HG03354 (cell line): ENCODE data around the gene WNK4.
"Not testable (repeated sequence)": the region's sequence is repeated elsewhere in the genome, so short reads cannot be mapped to it uniquely, and the experiment has no call there.

Experiments
- ATAC-seq: cut with Tn5 transposase; IDR thresholded peaks from one replicate; pipeline ENCODE4 v1.9.1; 2021; ENCODE audit warnings: mild to moderate bottlenecking; ENCODE audit not compliant: unreplicated experiment, poor library complexity, severe bottlenecking

The WNK4 gene

DNA sequence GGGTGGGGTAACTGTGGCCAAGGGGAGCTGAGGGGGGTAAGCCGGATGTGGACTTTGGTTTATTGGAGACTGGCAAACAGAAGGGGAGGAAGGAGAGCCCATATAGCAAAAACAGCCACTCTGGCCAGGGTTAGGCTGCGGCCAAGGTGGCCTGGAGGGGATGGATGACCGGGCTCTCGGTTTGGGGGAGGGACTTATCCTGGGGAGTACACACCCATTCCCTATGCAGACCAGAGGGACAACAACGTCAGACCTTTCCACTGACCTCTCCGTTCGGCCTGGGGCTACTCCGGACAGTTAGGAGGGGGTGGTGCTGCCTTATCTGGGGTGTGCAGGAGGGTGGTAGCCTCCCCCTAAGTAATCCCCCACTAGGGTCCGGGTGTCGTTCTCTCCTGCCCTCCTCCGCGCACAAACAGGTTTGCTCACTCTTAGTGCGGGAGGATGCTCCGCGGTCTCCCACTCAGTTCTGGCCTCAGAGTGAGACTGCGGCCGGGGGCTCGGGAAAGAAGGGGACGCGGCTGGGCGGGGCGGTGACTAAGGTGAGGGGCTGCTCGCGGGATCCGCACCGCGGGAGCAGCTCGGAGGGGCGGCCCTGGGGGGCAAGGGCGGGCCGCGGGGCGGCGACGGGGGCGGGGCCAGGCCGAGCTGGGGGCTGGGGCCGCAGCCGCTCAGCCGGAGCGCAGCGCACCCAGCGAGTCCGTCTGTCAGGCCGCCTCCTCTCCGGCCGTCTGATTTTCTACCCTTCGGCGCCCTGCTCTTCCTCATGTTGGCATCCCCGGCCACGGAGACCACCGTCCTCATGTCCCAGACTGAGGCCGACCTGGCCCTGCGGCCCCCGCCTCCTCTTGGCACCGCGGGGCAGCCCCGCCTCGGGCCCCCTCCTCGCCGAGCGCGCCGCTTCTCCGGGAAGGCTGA, at the start of gene WNK4:
TSS of gene WNK4 (plus strand) at position 675 of the 915 bp plus-strand sequence. CDS start at position 764, 89 bp downstream.
- ATAC-seq: no peak

DNA sequence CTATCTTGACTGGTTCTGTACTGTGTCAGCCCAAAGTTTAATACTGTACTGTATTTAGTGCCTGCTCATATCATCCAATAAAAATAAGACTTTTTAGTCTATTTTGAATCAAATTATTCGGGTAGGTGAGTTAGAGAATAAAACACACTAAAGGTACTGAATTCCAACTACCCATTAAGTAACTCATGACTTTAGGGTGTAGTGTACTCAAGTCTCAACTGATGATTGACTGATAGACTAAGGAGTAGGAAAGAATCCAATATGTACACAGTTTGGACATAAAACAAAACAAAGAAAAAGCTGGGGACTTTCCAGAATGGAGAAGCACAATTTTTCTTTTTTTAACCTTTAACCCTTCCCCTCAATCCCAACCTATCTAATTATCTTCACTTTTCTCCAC, 39.7 kb upstream of the WNK4 start:
- no peak for ATAC-seq

DNA sequence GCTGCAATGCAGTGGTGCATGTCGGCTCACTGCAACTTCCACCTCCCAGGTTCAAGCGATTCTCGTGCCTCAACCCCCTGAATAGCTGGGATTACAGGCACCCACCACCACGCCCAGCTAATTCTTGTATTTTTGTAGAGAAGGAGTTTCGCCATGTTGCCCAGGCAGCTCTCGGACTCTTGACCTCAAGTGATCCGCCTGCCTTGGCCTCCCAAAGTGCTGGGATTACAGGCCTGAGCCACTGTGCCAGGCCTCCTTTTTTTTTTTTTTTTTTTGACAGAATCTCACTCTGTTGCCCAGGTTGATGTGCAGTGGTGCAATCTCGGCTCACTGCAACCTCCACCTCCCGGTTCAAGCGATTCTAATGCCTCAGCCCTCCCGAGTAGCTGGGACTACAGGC, 37.5 kb upstream of the WNK4 start:
- not testable (repeated sequence) for ATAC-seq

DNA sequence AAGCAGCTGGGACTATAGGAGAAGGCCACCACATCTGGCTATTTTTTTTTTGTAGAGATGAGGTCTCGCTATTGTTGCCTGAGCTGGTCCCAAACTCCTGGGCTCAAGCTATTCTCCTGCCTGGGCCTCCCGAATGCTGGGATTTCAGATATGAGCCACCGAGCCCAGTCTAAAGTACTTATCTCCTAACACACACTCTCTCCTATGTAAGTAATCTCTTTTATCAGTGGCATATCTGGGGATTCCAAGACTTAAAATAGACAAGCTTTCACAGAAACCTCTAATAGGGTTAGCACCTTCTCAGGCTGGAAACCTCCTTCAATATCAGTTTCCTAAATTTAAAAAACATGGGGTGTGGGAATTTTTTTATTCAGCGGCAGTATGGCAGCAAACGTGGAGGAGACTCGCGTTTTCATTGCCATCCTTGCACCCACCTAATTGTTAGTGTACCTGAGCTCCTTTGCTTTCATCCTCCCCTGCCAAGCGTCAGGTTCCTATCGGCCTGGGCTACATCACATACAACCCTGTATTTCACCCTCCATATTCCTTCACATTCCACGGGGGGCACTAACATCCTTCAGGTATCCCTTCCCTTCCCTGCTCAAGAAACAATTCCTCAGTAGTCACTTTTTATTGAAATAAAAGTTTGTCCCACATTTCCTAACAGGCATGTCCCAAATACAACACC, 36.7 kb upstream of the WNK4 start:
- ATAC-seq: no peak

DNA sequence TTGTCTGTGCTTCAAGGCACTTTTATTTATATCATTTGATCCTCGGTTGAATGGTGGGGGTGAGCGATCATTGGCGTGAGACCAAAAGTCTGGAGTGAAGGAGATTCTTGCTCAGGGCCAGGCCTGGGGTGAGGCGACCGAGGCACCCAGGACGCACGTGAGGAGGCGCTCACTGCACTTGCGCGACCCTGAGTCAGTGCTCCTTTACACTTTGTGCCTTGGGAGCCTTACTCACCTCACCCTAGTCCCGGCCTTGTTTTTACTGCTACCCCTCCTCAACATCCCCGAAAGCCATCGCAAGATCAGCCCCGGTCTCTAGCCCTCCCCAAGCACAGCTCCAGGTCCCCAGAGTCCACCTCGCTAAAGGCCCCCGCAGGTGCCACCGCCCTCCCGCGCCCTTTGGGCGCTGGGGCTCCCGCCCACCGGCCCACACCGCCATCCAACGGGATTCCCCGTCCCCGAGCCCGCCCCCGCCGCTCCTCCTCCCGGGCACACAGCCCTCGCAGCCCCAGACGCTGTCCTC, 36.1 kb upstream of the WNK4 start:
- peak; percentile 55 for ATAC-seq

DNA sequence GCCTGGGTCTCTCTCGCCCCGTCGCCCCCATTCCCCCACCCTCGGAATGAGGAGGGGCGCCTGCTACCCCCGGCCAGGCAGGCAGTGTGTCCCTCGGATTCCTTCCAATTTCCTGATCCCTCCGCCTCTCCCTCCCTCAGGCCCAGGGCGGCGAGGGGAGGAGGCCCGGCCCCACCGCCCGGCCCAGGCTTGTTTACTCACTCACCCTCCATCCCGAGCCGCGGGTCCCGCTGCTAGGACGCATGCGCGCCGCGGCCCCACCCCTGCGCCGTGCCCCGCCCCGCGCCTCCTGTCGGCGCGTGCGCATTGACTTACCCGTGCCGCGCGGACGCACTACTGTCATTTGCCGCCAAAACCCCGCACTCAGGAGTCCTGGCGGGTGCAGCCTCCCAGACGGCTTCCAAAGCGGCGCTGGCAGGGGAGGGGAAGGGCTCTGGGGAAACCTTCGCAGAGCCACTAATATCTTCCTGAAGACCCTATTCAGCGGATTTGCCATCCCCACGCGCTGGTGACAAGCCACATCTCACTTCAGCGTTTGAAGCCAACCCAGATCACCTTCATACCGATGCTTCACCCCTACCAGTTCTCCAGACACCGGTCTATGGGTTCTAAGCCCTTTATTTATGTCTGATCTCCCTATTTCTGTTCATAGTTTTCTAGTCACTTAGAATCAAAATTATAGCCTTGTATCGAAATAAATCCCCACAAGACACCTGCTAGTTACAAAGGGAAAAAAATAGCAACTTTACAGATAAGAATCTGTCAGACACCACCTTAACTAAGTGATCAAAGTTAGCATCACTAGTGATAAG, 35.4 kb upstream of the WNK4 start, which contains the start of gene EZH1:
TSS of gene EZH1 (minus strand) at position 235 of the 812 bp plus-strand sequence. CDS start 16,099 bp downstream, outside the sequence.
- peak; percentile 85 for ATAC-seq

DNA sequence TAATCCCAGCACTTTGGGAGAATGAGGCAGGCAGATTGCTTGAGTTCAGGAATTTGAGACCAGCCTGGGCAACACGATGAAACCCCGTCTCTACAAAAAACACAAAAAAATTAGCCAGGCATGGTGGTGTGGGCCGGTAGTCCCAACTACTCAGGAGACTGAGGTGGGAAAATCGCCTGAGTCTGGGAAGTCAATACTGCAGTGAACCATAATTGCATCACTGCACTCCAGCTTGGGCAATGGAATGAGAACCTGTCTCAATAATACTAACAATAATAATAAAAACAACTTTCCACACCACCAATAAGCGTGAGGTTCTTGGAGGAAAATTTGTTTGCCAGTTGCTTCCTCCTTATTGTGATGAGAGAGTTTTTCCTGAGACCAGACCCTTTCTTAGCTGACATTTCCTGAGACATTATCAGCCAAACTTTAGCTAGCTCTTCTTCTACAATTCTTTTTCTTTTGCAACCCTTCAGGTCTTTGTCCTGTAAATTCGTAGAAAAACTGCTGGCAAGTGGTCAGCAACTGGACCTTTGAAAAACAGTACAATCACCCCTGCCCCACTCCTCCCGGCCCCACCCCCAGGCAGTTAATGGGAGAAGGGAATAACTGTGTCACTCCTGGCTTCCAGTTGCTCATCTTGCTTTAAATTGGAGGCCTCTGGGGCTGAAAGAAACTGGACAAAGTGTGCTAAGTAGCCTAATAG, 32.1 kb upstream of the WNK4 start:
- no peak for ATAC-seq

DNA sequence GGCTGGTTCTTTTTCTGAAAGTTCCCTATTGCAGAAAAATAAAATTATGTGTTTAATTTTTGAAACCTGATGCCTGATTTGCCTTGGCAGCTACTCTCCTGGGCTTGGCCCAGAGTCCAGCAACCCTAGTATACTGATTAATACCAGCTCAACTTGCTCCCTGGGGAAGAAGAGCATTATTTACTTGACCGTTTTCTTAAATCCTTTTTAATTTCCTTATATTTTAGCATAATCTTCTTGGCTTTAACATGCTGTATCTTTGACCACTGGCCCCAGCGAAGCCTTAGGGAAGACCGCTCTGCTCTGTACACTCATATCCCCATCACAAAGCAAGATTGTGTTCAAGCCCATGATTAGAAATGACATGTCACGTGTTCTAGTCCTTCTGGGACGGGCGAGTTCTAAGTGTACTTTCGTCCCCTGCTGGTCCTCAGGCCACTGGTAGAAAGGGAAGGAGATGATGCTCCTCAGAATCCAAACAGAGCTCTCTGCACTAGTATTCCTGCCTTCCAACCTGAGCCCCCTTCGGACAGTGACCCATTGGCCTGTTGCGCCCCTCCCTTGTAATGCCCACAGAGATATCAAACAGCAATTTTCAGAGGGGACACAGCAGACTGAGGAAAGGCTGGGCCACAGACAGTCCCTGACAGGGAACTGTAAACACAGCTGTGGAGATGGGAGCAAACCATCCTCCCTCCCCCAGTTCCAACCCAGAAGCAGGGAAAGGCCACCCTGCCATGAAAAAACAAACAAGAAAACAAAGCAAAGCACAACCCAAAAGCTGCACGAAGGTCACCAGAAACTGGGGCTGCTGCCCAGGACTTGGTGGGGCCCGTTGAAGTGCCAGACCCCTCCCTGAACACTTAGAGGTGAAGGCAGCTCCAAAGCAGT, 31.3 kb upstream of the WNK4 start:
- ATAC-seq: no peak

DNA sequence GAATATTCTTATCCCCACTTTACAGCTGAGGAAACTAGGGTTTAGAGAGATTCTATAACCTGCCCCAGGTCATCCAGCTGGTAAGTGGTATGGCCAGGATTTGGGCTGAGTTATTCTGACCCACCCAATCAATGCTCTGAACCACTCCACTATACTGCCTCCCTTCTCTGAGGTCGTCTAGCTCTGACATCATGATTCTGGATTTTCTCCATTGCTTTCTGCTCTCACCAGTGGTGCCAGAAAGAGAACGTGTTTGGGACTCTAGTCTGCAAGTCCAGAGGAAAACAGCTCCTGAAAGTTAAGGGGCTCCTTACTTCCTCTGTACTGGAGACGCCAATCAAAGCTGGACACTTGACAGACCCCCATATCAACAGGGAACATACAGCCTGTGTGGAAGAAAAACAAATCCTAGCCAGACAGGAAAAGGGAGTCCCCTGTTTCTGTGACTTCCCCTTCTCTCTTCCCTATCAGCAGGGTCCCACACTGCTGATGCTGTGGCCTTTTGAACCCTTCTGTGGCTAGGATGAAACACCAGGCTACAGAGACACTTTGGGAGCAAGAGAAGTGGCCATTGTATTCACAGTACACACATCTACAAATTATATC, 29.6 kb upstream of the WNK4 start:
- no peak for ATAC-seq

DNA sequence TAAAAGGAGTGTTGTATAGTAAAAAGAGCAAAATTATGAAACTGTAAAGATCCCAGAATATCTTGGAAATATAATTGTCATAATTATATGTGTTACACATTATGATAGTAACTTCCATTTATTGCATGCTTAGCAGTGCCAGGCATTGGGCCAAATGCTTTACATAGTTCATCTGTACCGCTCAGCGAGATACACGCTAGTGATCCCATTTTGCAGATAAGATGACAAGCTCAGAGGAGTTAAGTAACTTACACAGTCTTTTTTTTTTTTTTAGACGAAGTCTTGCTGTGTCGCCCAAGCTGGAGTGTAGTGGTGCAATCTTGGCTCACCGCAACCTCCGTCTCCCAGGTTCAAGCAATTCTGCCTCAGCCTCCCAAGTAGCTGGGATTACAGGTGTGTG, 28.8 kb upstream of the WNK4 start:
- no peak for ATAC-seq

DNA sequence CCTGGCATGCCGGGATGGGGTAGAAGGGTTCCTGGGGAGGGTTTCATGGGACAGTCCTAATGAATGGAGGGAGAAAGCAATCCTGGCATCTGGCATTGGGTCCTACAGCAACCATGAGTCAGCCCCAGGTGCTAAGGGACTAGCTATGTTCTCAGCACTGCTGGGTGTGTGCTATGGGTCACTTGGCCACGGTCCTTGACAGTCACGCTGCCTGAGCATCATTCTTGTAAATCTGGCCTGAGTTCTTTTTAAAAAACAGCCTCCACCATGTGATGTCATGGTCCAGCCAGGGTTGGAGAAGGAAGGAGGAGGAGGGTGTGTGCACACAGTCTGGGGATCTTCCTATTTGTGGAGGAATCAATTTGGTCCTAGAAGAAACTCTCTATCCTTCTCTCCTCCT, 25.6 kb upstream of the WNK4 start:
- ATAC-seq: no peak

DNA sequence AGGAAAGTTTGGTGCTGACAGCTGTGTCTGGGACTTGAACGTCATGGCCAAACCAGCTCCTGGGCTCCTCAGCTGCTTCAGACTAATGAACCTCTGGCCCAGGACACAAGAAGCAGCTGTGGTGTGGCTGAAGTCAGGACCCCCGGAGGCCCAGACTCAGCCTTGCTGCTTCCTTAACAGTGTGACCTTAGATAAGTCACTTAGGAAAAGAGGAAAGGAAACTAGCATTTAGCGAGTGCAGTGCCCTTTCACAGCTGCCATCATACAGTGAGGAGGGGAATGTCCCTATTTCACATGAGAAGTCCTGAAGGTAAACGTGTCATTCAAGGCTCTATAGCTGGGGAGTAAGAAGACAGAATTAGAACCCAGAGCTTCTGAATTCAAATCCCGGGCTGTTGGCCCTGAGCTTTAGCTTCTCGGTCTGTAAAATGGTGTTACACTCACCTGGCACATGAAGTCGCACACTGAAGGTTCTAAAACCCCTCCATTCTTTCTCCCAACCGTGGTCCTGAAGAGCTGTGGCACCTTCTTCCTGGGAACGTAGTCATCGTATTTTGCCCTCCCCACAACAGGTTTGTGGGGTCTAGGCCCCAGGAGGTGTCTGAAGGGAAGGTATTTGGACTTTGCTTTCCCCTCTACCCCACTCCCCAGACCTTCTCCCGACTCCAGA, 20.3 kb upstream of the WNK4 start:
- ATAC-seq: no peak

DNA sequence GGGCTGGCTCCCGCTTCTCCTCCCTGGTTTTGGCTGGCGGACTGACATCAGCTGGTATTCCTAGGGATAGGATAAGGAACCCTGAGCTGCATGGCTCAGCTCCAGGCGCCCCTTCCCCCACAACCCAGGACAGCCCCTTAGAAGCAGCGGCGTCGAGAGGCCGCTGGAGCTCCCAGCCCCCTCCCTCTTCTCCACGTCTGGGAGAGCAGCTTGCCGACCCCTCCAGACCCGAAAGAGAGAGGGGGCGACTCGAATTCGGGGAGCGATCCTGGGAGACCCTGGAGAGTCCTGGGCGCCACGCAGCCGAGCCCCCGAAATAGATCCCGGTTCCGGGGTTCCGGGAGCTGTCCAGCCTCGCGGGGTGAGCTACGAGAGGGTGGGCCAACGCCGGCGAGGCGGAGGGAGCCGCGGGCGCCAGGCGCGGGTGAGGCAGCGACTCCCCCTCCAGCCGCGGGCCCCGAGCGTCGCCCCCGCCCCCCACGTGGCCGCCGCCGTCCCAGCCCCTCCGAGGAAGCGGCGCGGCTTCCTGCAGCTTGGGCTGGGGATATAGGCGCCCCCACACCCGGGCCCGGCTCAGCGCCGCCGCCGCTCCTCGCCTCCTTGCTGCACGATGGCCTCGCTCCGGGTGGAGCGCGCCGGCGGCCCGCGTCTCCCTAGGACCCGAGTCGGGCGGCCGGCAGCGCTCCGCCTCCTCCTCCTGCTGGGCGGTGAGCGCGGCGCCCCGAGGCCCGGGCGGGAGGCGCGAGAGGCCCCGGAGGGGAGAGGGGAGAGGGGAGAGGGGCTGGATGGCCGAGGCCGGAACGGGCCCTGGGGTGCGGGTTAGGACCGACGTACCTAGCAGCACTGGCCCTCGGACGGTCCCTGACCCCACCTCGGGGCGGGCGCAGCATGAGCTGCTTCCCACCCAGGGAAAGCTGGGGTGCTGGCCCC, 19.5 kb upstream of the WNK4 start, which contains the start of gene RAMP2:
TSS of gene RAMP2 (plus strand) at position 576 of the 930 bp plus-strand sequence. CDS start at position 611, 35 bp downstream.
- no peak for ATAC-seq

DNA sequence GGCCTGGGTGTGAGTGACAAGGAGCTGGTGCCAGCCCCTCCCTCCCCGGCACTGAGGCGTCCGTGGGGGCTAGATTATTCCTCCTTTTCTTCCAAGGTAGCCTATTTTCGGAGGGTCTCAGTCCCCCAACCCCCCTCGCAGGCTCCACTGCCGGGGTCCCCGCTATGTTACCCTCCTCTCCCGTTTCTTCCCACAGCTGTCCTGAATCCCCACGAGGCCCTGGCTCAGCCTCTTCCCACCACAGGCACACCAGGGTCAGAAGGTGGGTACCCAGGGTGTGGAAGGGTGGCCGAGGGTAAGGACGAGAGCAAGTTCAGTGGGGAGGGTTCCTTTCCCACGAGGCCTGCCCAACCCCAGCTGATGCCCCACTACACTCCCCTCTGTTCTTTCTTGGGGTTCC, 18.8 kb upstream of the WNK4 start:
- ATAC-seq: no peak

DNA sequence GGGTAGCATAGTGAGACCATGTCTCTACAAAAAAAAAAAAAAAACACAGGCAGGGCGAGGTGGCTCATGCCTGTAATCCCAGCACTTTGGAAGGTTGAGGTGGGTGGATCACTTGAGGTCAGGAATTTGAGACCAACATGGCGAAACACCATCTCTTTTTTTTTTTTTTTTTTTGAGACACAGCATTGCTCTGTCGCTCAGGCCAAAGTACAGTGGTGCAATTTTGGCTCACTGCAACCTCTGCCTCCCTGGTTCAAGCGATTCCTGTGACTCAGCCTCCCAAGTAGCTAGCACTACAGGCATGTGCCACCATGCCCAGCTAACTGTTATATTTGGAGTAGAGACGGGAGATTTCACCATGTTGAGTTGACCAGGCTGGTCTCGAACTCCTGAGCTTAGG, 14.3 kb upstream of the WNK4 start:
- ATAC-seq: no peak

DNA sequence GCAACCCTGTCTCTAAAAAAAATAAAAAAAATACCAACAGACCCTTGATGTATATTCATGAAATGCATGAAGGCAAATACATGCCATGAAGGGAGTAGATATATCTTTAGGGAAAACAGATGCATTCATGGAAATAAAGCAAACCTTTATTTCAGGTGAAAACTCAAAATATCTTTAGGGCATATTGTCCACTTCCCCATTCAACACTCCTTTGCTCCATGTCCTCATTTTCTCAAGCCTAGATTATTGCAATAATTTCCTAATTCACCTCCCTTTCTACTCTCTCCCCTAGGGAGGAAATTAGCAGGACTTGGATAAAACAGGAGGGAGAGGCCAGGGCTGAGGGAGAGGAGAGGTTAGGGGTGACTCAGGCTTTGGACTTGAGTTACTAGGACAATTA, 12.9 kb upstream of the WNK4 start:
- no peak for ATAC-seq
